Gastrocnemius medialis (tissue), 4 donors: Measurements from ENCODE around the gene ZBTB7C.

Experiments
- CTCF ChIP-seq, 5 experiments: fragments of 450-650 bp in 3 of 5; fragments of 200-600 bp in 2 of 5; sonication (generic) in 2 of 5; IDR thresholded peaks in 4 of 5; conservative IDR thresholded peaks in 1 of 5; 1 replicate in 4 of 5; 2 replicates in 1 of 5; pipeline ENCODE4 v1.5.1; 2016 to 2019; ENCODE audit warnings: antibody characterized with exemption in 5 of 5, mild to moderate bottlenecking in 3 of 5, moderate library complexity in 3 of 5
- POLR2A ChIP-seq, 2 donors: fragments of 450-650 bp; IDR thresholded peaks; one replicate each; pipeline ENCODE4 v1.6.1; 2017; ENCODE audit warnings: antibody characterized with exemption in 2 of 2, mild to moderate bottlenecking in 2 of 2, moderate library complexity in 2 of 2

DNA sequence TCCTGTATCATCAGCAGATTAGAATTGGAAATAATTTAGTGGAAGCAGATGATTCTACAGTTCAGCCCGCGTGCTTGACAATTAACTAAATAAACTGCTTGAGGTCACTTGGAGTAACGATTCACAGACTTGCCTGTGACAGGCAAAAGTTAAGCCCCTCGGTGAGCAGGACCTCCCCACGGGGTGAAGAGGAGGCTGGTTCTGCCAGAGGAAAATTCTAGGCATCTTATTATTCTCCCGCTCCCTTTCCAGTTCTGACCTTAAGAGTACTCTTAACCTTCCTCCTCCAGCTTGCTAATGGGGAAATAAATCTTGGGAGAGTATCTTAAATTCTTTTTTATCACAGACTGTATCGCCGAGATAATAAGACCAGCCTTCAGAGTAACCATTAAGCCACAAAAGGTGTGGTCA lies 309.0 kb downstream of the ZBTB7C start:
- no peak for TF ChIP-seq CTCF (IDR thresholded peaks at IDR 0.05 in 4 of 5, conservative IDR thresholded peaks at IDR 0.05 in 1 of 5)
- TF ChIP-seq POLR2A (IDR thresholded peaks at IDR 0.05): no peak
